GM21717 (cell line): Measurements from ENCODE around the gene PDAP1.
"Not testable (repeated sequence)": the region's sequence is repeated elsewhere in the genome, so short reads cannot be mapped to it uniquely, and the experiment has no call there.

Experiments used
- ATAC-seq: cut with Tn5 transposase; IDR thresholded peaks from one replicate; pipeline ENCODE4 v1.9.1; 2021; ENCODE audit warnings: mild to moderate bottlenecking, moderate library complexity; ENCODE audit not compliant: unreplicated experiment

PDAP1 gene

DNA sequence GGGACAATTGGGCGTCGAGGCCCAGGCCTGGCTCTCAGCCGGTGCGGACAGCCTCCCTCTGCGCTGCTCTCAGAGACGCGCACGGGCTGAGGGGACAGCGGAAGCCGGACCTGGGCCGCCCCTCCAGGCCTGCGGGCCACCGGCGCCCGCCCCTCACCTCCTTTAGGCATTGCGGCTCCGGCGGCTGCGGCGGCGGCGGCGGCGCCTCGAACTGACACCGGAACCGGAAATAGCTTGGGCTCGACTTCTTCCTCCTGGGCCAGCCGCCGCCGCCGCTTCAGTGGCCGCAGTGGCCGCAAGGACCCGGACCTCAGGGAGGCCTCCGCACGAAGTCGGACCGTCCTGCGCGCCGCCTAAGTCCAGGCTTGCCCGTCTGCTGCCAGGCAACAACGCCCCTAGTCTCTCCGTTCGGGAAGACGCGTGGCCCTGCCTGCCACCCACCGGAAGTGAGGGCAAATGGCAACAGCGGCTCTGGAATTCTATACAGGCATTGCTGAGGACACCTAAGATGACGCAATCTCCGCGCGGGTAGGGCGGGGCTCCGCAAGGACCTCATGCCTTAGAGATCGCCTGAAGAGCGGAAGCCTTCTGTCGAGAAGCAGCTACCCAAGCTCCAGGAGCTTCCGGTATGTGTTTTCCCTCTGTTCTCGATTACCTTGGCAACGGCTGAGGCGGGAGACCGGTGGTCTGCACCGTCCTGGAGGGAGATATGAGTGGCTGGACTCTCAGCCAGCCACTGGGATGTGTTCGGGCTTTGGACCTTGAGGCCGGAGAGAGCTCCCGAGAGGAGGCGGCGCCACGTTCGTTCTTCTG lies at the start of gene PDAP1, which contains the start of gene BUD31:
Gene PDAP1, minus strand, starts transcription at position 219 of the 813 bp plus-strand sequence. Its CDS starts 49 bp downstream, at position 170.
Gene BUD31, plus strand, starts transcription at position 591 of the 813 bp plus-strand sequence. CDS start 2,124 bp downstream, outside the sequence.
- peak; percentile 83 for ATAC-seq

- no peak for ATAC-seq
These were observed 49.5 kb upstream of the PDAP1 start for GRCh38 chr7:99457650-99458493.

DNA sequence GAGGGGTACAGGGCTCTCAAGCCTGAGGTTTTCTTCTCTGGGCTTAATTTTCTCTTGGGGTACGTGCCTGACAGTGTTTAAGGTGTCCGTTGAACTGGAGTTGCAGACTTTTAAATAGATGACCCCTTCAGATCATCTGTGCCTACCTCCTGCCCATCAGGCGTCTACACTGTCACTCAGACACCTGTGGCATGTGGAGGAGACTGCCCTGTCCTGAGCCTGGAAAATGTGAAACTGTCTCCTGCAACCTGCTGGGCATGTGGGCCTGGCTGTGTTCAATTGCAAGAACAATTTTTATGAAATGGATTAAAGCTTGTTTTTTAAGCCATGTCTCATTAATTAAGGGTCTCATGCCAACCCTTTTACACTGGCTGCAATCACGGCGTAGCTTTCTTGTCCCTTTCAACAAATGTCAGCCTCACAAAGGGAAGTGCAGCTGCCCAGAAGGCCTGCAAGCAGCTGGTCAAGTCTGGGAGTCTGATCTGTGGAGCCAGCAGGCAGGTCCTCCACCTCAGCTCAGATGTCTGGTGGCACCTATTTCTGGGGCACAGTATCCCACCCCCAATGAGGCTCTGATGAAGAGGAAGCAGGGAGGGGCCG lies 48.8 kb upstream of the PDAP1 start:
- ATAC-seq = no peak

DNA sequence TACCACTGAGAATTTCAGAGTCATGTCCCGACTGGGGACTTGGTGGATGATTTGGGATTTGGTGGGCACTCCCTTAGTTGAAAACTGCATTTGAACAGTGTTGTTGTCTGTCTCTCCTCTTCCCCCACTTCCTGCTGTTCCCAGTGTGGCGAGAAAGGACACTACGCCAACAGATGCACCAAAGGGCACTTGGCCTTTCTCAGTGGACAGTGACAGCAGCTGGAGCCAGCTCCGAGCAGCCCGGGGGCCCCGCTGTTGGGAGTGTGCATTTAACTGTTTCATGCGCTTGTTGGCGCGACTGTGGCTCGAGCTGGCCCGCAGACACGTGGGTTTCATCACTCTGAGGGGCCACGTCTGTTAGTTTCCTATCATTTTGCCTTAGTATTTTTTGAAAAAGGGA lies 47.9 kb upstream of the PDAP1 start:
- ATAC-seq = no peak

- ATAC-seq = no peak
These were observed 47.5 kb upstream of the PDAP1 start for GRCh38 chr7:99455874-99456273.

- no peak for ATAC-seq
These were observed 44.7 kb upstream of the PDAP1 start for GRCh38 chr7:99453105-99453504.

DNA sequence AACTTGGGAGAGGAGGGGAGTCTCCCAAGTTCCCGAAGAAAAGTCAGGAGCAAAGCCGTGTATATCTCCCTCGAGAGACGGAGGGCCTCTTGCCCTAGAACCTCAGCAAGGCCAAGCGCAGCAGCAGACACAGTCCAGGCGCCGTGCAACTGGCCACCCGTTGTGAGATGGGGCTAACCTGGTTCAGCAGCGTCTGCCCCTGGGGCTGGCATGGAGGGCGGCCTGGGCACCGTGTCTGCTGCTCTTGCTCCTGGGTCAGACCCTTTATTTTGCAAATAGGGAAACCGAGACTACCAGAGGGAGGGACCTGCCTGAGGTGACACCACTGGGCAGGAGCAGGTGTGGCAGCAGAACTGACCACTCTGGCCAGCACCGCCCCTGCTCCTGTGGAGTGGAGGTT lies 44.1 kb upstream of the PDAP1 start:
- no peak for ATAC-seq

- ATAC-seq = no peak
These were observed 43.5 kb upstream of the PDAP1 start for GRCh38 chr7:99451936-99452335.

GRCh38 chr7:99449326-99449725 lies 40.9 kb upstream of the PDAP1 start:
- no peak for ATAC-seq

- no peak for ATAC-seq
These were observed 40.5 kb upstream of the PDAP1 start for GRCh38 chr7:99448855-99449254.

DNA sequence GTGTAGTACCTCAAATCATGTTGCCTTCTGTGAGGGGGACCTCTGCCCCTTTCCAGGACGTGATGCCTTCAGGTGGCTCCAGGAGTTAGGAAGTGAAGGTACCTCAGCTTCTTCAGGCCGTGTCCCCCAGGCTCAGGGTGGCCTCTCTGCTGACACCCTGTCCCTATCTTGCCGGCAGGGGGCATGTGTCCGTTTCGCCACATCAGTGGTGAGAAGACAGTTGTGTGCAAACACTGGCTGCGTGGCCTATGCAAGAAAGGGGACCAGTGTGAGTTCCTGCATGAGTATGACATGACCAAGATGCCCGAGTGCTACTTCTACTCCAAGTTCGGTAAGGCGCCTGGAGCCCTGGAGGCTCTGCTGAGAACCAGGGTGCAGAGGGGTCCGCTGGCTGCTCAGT lies 39.5 kb upstream of the PDAP1 start:
- no peak for ATAC-seq

- ATAC-seq = no peak
These were observed 37.7 kb upstream of the PDAP1 start for GRCh38 chr7:99446096-99446495.

GRCh38 chr7:99440195-99440594 lies 31.8 kb upstream of the PDAP1 start:
- ATAC-seq = no peak

DNA sequence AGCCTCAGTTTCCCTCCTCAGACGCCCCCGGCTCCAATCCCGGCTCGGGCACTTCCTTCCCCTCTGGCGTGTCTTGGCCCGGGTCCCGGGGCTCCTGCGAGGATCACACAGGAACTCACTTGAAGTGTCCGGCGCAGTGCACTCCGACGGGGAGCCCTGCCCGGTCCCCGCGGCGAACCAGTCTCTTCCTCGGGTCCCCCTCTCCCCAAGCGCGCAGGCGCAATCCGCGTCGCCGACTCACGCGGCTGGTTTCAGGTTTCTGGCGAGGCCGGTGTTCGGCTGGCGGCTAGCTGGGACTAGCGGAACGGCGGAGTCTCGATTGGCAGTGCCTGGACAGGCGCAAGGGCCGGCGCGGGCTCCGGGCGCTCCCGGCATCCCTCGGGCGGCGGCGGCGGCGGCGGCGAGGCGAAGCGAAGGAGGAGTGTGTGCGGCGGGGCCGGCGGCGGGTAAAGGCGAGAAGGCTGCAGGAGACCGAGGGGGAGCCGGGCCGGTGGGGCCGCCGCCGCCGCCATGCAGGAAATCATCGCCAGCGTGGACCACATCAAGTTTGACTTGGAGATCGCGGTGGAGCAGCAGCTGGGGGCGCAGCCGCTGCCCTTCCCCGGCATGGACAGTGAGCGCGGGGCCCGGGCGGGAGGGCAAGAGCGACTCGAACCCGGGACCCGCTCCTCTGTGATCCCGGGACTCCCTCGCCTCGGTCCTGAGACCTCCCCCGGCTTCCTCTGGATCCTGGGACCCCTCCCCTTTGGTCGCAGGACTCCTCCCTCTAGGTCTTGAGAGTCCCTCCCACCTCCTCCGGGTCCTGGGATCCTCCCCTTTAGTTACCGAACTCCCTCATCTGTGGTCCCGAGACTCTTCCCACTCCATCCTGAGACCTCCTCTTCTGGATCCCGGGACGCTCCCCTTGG lies 30.4 kb upstream of the PDAP1 start, which contains the start of the genes CPSF4 and PTCD1:
Gene CPSF4, plus strand, starts transcription at position 371 of the 908 bp plus-strand sequence. Its CDS starts 140 bp downstream, at position 511.
Gene PTCD1, minus strand, starts transcription at position 226 of the 908 bp plus-strand sequence. CDS start 3,556 bp downstream, outside the sequence.
- ATAC-seq = peak; percentile 86

GRCh38 chr7:99437946-99438572 lies 29.7 kb upstream of the PDAP1 start:
- ATAC-seq = peak; percentile 5

DNA sequence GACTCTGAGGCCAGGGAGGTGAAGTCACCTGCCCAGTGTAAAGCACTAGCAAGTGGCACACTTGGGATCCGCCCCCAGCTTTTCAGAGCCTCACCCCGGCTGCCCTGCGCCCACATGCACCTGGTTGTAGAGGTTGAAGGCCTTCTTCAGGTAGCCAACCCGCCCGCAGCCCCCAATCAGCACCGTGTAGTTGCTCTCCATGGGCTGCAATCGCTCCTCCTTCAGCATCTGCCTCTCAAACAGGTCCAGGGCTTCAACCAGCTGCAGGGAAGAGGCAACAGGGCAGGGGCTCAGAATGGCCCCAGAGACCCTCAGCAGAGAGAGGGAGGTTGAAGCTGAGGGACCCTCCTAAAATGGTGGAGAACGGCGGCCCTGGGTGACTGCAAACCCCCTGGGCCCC lies 24.8 kb upstream of the PDAP1 start:
- ATAC-seq = no peak

- ATAC-seq = not testable (repeated sequence)
These were observed 23.6 kb upstream of the PDAP1 start for GRCh38 chr7:99431756-99432540.

DNA sequence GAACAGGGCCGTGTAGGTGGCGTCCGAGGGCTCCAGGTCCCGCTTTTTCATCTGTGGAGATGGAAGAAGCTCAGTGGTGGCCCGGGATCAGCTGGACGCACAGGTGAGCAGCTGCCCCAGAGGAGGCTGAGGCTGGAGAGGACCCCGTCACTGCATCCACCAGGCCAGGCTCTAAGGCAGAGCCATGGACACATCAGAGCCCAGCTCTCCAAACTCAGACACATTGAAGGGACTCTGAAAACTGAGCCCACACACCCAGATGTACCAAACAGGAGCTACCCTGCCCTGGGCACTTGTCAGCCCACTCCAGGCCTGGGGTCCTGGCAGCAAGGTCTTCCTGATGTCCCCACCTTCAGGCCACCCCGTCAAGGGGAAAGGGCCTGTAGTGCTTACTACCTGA lies 21.4 kb upstream of the PDAP1 start:
- no peak for ATAC-seq
